Measurements from ENCODE around the gene ATG4B.

DNA sequence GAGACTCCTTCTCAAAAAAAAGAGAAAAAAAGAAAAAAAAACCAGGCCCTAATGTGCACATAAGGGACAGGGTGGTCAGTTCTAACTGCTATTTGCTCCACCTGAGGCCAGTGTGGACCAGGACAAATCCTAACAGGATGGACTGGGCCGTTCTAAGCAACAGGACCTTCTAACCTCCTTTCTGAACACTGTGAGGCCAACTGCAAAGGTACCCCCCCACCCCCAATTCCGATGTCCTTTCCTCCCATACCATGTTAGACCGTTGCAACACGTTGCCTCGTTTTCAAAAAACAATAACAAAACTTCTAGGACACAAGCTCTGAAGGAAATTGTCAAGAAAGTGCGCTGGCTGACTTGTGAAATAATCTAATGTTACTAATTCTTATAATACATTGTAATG lies 1.7 kb upstream of the ATG4B start:
- TF ChIP-seq, protein P1, sequence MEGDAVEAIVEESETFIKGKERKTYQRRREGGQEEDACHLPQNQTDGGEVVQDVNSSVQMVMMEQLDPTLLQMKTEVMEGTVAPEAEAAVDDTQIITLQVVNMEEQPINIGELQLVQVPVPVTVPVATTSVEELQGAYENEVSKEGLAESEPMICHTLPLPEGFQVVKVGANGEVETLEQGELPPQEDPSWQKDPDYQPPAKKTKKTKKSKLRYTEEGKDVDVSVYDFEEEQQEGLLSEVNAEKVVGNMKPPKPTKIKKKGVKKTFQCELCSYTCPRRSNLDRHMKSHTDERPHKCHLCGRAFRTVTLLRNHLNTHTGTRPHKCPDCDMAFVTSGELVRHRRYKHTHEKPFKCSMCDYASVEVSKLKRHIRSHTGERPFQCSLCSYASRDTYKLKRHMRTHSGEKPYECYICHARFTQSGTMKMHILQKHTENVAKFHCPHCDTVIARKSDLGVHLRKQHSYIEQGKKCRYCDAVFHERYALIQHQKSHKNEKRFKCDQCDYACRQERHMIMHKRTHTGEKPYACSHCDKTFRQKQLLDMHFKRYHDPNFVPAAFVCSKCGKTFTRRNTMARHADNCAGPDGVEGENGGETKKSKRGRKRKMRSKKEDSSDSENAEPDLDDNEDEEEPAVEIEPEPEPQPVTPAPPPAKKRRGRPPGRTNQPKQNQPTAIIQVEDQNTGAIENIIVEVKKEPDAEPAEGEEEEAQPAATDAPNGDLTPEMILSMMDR (IDR thresholded peaks at IDR 0.05), result no peak
- no peak for TF ChIP-seq POLR2A (IDR thresholded peaks at IDR 0.05)

Data from thyroid gland (tissue), 4 donors.